HG03520 (cell line): ENCODE results near the gene ANKRD37.

Source experiments
- ATAC-seq: cut with Tn5 transposase; IDR thresholded peaks from one replicate; pipeline ENCODE4 v1.9.1; 2021; ENCODE audit warnings: mild to moderate bottlenecking, moderate library complexity; ENCODE audit not compliant: unreplicated experiment

ANKRD37 gene

GRCh38 chr4:185379326-185380295, 17.0 kb upstream of the ANKRD37 start:
- ATAC-seq: no peak

GRCh38 chr4:185380320-185380719, 16.3 kb upstream of the ANKRD37 start:
- no peak for ATAC-seq

- no peak for ATAC-seq
These were observed 15.1 kb upstream of the ANKRD37 start for GRCh38 chr4:185381288-185382196.

- no peak for ATAC-seq
These were observed 13.9 kb upstream of the ANKRD37 start for GRCh38 chr4:185382754-185383153.

GRCh38 chr4:185383451-185383850, 13.2 kb upstream of the ANKRD37 start:
- no peak for ATAC-seq

GRCh38 chr4:185384061-185384460, 12.6 kb upstream of the ANKRD37 start:
- no peak for ATAC-seq

- ATAC-seq: no peak
These were observed 11.7 kb upstream of the ANKRD37 start for GRCh38 chr4:185384930-185385331.

- ATAC-seq: no peak
These were observed 8.7 kb upstream of the ANKRD37 start for GRCh38 chr4:185387957-185388356.

- no peak for ATAC-seq
These were observed 5.7 kb upstream of the ANKRD37 start for GRCh38 chr4:185390941-185391340.

- ATAC-seq: no peak
These were observed 4.5 kb upstream of the ANKRD37 start for GRCh38 chr4:185392156-185392555.

GRCh38 chr4:185394568-185395237, 1.9 kb upstream of the ANKRD37 start:
- no peak for ATAC-seq

GRCh38 chr4:185395238-185395955, 1.2 kb upstream of the ANKRD37 start, which contains the start of gene LRP2BP:
LRP2BP (minus strand) TSS chr4:185395924; CDS start chr4:185378186, 17,738 bp downstream.
- ATAC-seq: no peak

- peak; percentile 75 for ATAC-seq
These were observed 501 bp upstream of the ANKRD37 start for GRCh38 chr4:185395956-185396723.

GRCh38 chr4:185398618-185399017, 2.0 kb downstream of the ANKRD37 start:
- ATAC-seq: no peak

GRCh38 chr4:185399466-185399865, 2.8 kb downstream of the ANKRD37 start:
- no peak for ATAC-seq

GRCh38 chr4:185404031-185404430, 7.4 kb downstream of the ANKRD37 start:
- ATAC-seq: no peak

GRCh38 chr4:185405296-185405999, 8.8 kb downstream of the ANKRD37 start:
- ATAC-seq: peak; percentile 70

GRCh38 chr4:185408432-185408831, 11.8 kb downstream of the ANKRD37 start:
- no peak for ATAC-seq

GRCh38 chr4:185411849-185412248, 15.2 kb downstream of the ANKRD37 start:
- ATAC-seq: no peak
